ENCODE measurements around the gene PCBD1. TPM values are rescaled to one million over a fixed set of nuclear protein-coding genes. Genes with fewer than 3 reads are reported as not detected.

The PCBD1 gene
- total RNA-seq, 2 experiments from 2014 or later = 4.7 to 4.8 TPM

DNA sequence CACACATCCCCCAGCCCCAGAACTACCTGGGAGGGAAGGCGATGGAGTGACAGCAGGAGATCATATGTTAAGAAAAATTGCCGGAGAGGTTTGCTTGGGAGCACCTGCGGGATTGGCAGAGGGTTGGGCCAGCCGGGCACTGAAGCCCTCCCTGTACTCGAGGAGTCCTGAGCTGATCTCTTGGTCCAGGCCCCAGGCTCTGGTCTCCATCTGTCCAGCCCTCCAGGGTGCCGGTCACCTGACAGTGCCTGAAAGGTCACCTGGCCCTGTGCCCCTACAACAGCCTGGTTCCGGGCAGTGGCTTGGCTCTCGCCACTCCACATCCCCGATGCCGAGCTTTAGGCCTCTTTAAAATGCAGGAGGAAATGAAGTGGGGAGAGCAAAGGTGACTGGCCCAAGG is 47.3 kb upstream of the PCBD1 start:
- no peaks in the 10 kb centered on the region for H3K36me3 Mint-ChIP-seq (ENCODE audit: low read depth)
- H3K4me1 Mint-ChIP-seq (ENCODE audit: low read depth) = no peaks in the 10 kb centered on the region
- H3K27ac Mint-ChIP-seq = no peak overlapping the region
- H3K4me3 ChIP-seq (ENCODE audit: low read length) = no peak overlapping the region
- ATAC-seq (ENCODE audit: poor library complexity) = no peak
- no peaks in the 10 kb centered on the region for H3K4me1 ChIP-seq (ENCODE audit: insufficient read depth, low read length)
- ChIA-PET POLR2A (no interaction called here), CTCF (no interaction called here)
- no peak overlapping the region for H3K27ac ChIP-seq (ENCODE audit: low read depth in 1 of 2, low read length in 2 of 2)
- no peaks in the 10 kb centered on the region for H3K9me3 ChIP-seq (ENCODE audit: control insufficient read depth in 1 of 2, insufficient read depth in 1 of 2, low read length in 2 of 2)
- no peaks in the 10 kb centered on the region for H3K27me3 Mint-ChIP-seq
- H3K27me3 ChIP-seq (ENCODE audit: control insufficient read depth in 1 of 2, insufficient read depth in 2 of 2, low read length in 2 of 2) = peaks cover 0 to 2% of the 10 kb centered on the region in 2 experiments
- no peaks in the 10 kb centered on the region for H3K9me3 Mint-ChIP-seq
- intact Hi-C loops (cut with DNase I, micrococcal nuclease) = no loop called here
- DNase-seq = no peak
- no peaks in the 10 kb centered on the region for H3K36me3 ChIP-seq (ENCODE audit: insufficient read depth, low read length)
- TF ChIP-seq, protein P1, sequence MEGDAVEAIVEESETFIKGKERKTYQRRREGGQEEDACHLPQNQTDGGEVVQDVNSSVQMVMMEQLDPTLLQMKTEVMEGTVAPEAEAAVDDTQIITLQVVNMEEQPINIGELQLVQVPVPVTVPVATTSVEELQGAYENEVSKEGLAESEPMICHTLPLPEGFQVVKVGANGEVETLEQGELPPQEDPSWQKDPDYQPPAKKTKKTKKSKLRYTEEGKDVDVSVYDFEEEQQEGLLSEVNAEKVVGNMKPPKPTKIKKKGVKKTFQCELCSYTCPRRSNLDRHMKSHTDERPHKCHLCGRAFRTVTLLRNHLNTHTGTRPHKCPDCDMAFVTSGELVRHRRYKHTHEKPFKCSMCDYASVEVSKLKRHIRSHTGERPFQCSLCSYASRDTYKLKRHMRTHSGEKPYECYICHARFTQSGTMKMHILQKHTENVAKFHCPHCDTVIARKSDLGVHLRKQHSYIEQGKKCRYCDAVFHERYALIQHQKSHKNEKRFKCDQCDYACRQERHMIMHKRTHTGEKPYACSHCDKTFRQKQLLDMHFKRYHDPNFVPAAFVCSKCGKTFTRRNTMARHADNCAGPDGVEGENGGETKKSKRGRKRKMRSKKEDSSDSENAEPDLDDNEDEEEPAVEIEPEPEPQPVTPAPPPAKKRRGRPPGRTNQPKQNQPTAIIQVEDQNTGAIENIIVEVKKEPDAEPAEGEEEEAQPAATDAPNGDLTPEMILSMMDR (IDR thresholded peaks at IDR 0.05) = no peak
- H3K4me3 Mint-ChIP-seq = no peak overlapping the region

DNA sequence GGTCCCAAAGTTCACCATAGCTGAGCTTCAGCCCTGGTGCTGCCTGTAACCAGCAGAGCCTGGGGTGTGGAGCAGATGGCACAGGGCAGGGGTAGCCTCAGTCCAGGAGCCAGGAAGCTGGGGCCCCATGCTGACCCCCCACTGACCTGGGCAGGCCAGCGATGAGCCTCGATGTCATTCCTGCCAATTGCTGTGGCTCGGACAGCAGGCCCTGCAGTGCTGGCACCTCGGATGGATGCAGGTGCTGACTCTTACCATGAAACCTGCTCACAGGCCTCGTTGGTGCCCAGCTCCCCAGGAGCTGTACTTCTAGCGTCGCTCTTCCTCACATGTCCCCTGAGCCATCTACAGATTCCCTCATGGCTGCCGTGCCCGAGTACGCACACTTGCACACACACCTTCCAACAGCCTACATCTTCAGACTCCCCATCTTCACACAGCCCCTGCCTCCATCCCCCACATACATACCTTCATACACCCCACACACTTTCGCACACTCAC is 46.8 kb upstream of the PCBD1 start:
- no peaks in the 10 kb centered on the region for H3K4me1 Mint-ChIP-seq (ENCODE audit: low read depth)
- no peak overlapping the region for H3K4me3 Mint-ChIP-seq
- Histone ChIP-seq H3K27ac (ENCODE audit: low read depth in 1 of 2, low read length in 2 of 2) (no peak overlapping the region), H3K4me1 (ENCODE audit: insufficient read depth, low read length) (no peaks in the 10 kb centered on the region), H3K36me3 (ENCODE audit: insufficient read depth, low read length) (no peaks in the 10 kb centered on the region), H3K9me3 (ENCODE audit: control insufficient read depth in 1 of 2, insufficient read depth in 1 of 2, low read length in 2 of 2) (no peaks in the 10 kb centered on the region), H3K27me3 (ENCODE audit: control insufficient read depth in 1 of 2, insufficient read depth in 2 of 2, low read length in 2 of 2) (peaks cover 0 to 2% of the 10 kb centered on the region in 2 experiments), H3K4me3 (ENCODE audit: low read length) (no peak overlapping the region)
- no peak overlapping the region for H3K27ac Mint-ChIP-seq
- H3K36me3 Mint-ChIP-seq (ENCODE audit: low read depth) = no peaks in the 10 kb centered on the region
- DNase-seq = no peak
- CTCF ChIA-PET = no interaction called here
- ATAC-seq (ENCODE audit: poor library complexity) = no peak
- TF ChIP-seq, protein P1 (IDR thresholded peaks at IDR 0.05) = no peak
- POLR2A ChIA-PET = no interaction called here
- H3K9me3 Mint-ChIP-seq = no peaks in the 10 kb centered on the region
- intact Hi-C loops (cut with DNase I, micrococcal nuclease) = no loop called here
- H3K27me3 Mint-ChIP-seq = no peaks in the 10 kb centered on the region

DNA sequence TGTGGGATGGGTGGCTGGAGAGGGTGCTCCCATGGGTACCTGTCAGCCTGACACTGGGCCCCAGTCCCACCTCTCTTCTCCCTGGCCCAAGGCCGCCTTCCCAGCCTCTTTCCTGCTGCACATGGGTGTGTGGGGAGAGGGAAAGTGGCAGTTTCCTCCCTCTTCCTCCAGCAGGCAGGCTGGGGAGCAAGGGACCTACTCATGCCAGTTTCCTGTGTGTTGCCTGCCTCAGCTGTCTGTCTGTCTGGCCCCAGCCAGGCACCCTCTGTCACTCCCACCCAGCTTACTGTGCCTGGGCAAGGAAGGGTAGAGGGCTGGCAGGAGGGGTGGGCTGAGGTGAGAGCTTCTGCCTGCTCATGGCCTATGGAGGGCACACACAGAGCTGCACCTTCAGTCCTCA is 46.3 kb upstream of the PCBD1 start:
- Histone ChIP-seq H3K9me3 (ENCODE audit: control insufficient read depth in 1 of 2, insufficient read depth in 1 of 2, low read length in 2 of 2) (no peaks in the 10 kb centered on the region), H3K36me3 (ENCODE audit: insufficient read depth, low read length) (no peaks in the 10 kb centered on the region), H3K4me1 (ENCODE audit: insufficient read depth, low read length) (no peaks in the 10 kb centered on the region), H3K4me3 (ENCODE audit: low read length) (no peak overlapping the region), H3K27ac (ENCODE audit: low read depth in 1 of 2, low read length in 2 of 2) (no peak overlapping the region), H3K27me3 (ENCODE audit: control insufficient read depth in 1 of 2, insufficient read depth in 2 of 2, low read length in 2 of 2) (peaks cover 0 to 2% of the 10 kb centered on the region in 2 experiments)
- H3K27me3 Mint-ChIP-seq = no peaks in the 10 kb centered on the region
- no peak overlapping the region for H3K4me3 Mint-ChIP-seq
- POLR2A ChIA-PET = no interaction called here
- H3K4me1 Mint-ChIP-seq (ENCODE audit: low read depth) = no peaks in the 10 kb centered on the region
- ATAC-seq (ENCODE audit: poor library complexity) = no peak
- no peaks in the 10 kb centered on the region for H3K9me3 Mint-ChIP-seq
- intact Hi-C loops (cut with DNase I, micrococcal nuclease) = no loop called here
- no peak for DNase-seq
- no peaks in the 10 kb centered on the region for H3K36me3 Mint-ChIP-seq (ENCODE audit: low read depth)
- no peak overlapping the region for H3K27ac Mint-ChIP-seq
- CTCF ChIA-PET = no interaction called here
- TF ChIP-seq, protein P1 (IDR thresholded peaks at IDR 0.05) = no peak

Measured in CD4-positive, alpha-beta T cell (primary cell).